Body of pancreas (tissue), 4 donors: ENCODE data around the gene DPH1.

Source experiments
- CTCF ChIP-seq, 7 experiments: fragments of 450-650 bp in 4 of 7; fragments of 200-600 bp in 3 of 7; sonication (generic) in 3 of 7; IDR thresholded peaks; one replicate each; pipeline ENCODE4 v1.5.1; 2016 to 2019; ENCODE audit warnings: antibody characterized with exemption in 7 of 7
- POLR2A ChIP-seq, 3 donors: fragments of 450-650 bp; IDR thresholded peaks; one replicate each; pipeline ENCODE4 v1.6.1; 2016; ENCODE audit warnings: antibody characterized with exemption in 3 of 3, mild to moderate bottlenecking in 2 of 3

- no peak for TF ChIP-seq CTCF (IDR thresholded peaks at IDR 0.05)
- TF ChIP-seq POLR2A (IDR thresholded peaks at IDR 0.05), result no peak
These were observed 57.8 kb downstream of the DPH1 start for GRCh38 chr17:2087597-2088211.
